ENCODE data around the gene NTNG1. TPM values are rescaled to one million over a fixed set of nuclear protein-coding genes. Genes with fewer than 3 reads are reported as not detected.

The NTNG1 gene
- total RNA-seq, 2 experiments from 2014 or later, result 1.6 to 1.9 TPM

DNA sequence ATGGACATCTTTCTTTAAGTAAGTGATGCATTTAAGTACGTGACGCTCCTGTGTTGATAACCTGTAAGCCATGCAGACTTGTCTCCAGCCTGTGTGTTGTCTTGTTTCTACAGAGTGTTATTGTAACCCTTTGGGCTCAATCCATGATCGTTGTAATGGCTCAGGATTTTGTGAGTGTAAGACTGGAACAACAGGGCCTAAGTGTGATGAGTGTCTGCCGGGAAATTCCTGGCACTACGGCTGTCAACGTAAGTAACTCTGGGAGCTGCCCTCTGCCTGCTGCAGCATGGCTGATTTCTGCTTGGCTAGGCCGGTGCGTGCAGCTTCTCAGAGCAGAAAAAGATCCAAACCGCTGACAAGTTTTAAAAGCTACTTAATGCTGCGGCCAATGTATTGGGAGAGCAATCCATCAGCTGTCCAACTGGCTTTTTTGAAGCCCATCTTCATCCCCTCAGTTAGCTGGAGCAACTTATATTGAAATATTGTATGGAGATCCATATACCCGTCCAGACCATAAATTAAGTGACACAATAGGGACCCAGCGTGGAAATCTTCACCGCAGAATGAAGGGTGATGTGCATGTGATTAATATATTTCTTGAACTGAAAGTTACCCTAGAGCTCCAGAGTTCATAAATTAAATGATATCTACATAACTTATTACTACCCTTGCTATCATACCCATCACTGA is 295.9 kb downstream of the NTNG1 start:
- DNase-seq, result no peak
- Mint-ChIP-seq H3K4me1 (no peaks in the 10 kb centered on the region), H3K27ac (no peak overlapping the region), H3K9me3 (no peaks in the 10 kb centered on the region), H3K4me3 (no peak overlapping the region), H3K27me3 (peaks cover 11% of the 10 kb centered on the region), H3K36me3 (no peaks in the 10 kb centered on the region)

- no peak overlapping the region for H3K4me3 Mint-ChIP-seq
- H3K27me3 Mint-ChIP-seq, result peaks cover 16% of the 10 kb centered on the region
- H3K4me1 Mint-ChIP-seq, result peaks cover 10% of the 10 kb centered on the region
- no peak overlapping the region for H3K27ac Mint-ChIP-seq
- H3K9me3 Mint-ChIP-seq, result no peaks in the 10 kb centered on the region
- no peak for DNase-seq
- no peaks in the 10 kb centered on the region for H3K36me3 Mint-ChIP-seq
Measured at GRCh38 chr1:107439567-107439966, 298.7 kb downstream of the NTNG1 start.

- Mint-ChIP-seq H3K4me3 (no peak overlapping the region), H3K27me3 (peaks cover 16% of the 10 kb centered on the region)
- DNase-seq, result peak; percentile 21
Measured at GRCh38 chr1:107442551-107442950, 301.7 kb downstream of the NTNG1 start.

DNA sequence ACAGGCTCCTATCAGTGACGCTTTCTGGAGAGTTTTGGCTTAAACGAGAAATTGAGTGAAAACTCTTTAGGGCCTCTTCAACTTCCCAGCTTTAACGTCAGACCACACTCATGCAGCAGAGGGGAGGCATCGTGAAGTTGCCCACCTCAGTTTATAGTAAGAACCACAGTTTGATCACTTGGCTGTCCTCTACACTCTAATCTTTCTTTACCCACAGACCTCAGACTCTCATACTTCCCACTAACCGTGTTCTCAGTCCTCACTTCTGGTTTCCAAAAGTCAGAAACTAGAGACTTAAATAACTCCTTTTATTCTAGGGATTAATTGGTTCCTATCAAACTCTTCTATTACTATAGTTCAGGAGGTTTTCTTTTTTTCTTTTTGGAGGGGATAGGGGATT is 302.2 kb downstream of the NTNG1 start:
- no peak overlapping the region for H3K4me3 Mint-ChIP-seq
- no peaks in the 10 kb centered on the region for H3K36me3 Mint-ChIP-seq
- DNase-seq, result no peak
- no peaks in the 10 kb centered on the region for H3K9me3 Mint-ChIP-seq
- no peak overlapping the region for H3K27ac Mint-ChIP-seq
- peaks cover 11% of the 10 kb centered on the region for H3K4me1 Mint-ChIP-seq
- peaks cover 16% of the 10 kb centered on the region for H3K27me3 Mint-ChIP-seq

More at GRCh38 chr1:107442551-107442950, 301.7 kb downstream of the NTNG1 start:
- Mint-ChIP-seq H3K36me3 (no peaks in the 10 kb centered on the region), H3K9me3 (no peaks in the 10 kb centered on the region), H3K4me1 (peaks cover 11% of the 10 kb centered on the region), H3K27ac (no peak overlapping the region)

DNA sequence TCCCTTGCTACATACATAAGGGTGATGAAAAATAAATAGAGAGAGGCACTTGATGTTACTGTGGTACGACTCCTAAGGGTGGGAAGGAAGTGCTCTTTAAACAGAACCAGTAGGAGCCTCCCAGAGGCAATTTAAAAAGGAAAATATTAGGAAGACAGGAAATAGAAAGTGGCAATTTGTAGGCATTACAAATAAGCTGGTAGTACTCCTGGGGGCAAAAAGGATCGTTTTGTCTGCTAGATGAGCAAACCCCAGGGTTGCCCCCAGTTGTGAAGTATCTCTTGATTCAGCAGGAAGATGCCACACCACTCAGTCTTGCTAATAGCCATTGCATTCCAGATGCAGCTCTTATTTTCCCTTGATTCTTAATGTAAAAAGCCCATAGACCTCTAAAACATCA is 303.0 kb downstream of the NTNG1 start:
- no peak for DNase-seq
- Mint-ChIP-seq H3K27me3 (peaks cover 16% of the 10 kb centered on the region), H3K9me3 (no peaks in the 10 kb centered on the region), H3K27ac (no peak overlapping the region), H3K4me3 (no peak overlapping the region), H3K36me3 (no peaks in the 10 kb centered on the region), H3K4me1 (peaks cover 11% of the 10 kb centered on the region)

GRCh38 chr1:107444302-107444701 is 303.5 kb downstream of the NTNG1 start:
- Mint-ChIP-seq H3K4me3 (no peak overlapping the region), H3K36me3 (no peaks in the 10 kb centered on the region), H3K9me3 (no peaks in the 10 kb centered on the region), H3K27ac (no peak overlapping the region), H3K27me3 (peaks cover 16% of the 10 kb centered on the region), H3K4me1 (peaks cover 11% of the 10 kb centered on the region)
- no peak for DNase-seq

- no peaks in the 10 kb centered on the region for H3K36me3 Mint-ChIP-seq
- H3K4me1 Mint-ChIP-seq, result peaks cover 6% of the 10 kb centered on the region
- peaks cover 7% of the 10 kb centered on the region for H3K27me3 Mint-ChIP-seq
- no peak overlapping the region for H3K4me3 Mint-ChIP-seq
- no peak overlapping the region for H3K27ac Mint-ChIP-seq
- H3K9me3 Mint-ChIP-seq, result peaks cover 2% of the 10 kb centered on the region
- no peak for DNase-seq
Measured at GRCh38 chr1:107449326-107449725, 308.5 kb downstream of the NTNG1 start.

DNA sequence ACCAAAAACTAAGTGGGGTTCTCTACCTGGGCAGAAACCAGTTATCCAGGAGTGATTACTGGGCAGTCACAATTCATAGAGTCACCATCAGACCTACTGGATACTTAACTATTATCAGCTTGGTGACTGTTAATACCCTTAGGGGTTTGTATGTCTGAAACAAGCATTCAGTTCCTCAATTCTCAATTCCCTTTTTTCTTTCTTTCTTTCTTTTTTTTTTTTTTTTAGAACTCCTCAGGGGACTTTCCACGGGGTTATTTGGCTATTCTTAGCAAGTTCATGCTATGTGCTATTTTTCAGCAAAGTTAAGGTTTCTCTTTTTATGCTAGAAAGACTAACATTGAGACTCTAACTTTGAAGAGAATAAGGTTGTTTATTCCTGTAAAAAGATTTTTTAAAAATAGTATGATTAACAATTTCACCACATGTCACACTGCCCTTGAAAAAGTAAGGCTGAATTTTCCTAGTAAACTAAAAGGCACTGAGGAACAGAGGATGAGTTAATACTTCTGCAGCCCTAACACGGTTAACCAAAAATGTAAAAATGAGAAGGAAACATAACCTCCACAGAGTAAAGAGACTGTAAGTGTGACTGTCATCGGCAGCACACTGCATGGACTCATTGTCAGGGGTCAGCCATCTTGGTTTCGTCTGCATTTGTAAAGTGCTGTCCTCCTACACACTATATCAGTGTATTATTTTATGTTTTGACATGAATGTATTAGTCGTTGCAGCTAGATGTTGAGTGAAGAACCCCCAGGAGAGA is 310.2 kb downstream of the NTNG1 start:
- Mint-ChIP-seq H3K4me1 (peaks cover 6% of the 10 kb centered on the region), H3K4me3 (no peak overlapping the region), H3K27me3 (peaks cover 10% of the 10 kb centered on the region), H3K9me3 (peaks cover 2% of the 10 kb centered on the region), H3K36me3 (no peaks in the 10 kb centered on the region), H3K27ac (peak overlapping the region; percentile 73)
- no peak for DNase-seq

DNA sequence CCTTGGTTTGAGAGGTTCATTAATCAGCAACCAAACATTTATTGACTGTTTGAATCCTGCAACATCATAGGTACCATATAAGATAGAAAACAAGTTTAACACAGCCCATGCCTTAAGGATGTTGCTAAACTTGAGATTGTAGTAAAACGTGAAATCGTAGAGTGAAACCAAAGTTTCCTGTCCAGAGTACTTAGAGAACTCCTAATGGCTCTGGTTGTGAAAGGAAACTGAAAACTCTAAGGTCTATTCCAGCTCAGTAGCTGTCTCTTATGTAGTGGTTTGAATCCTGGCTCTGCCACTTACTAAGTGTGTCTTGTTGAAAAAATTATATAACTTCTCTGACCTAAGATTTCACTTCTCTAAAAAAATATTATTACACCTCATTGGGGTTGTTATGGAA is 310.9 kb downstream of the NTNG1 start:
- peaks cover 4% of the 10 kb centered on the region for H3K4me1 Mint-ChIP-seq
- H3K9me3 Mint-ChIP-seq, result peaks cover 2% of the 10 kb centered on the region
- no peak overlapping the region for H3K4me3 Mint-ChIP-seq
- no peaks in the 10 kb centered on the region for H3K36me3 Mint-ChIP-seq
- peak overlapping the region; percentile 73 for H3K27ac Mint-ChIP-seq
- no peak for DNase-seq
- H3K27me3 Mint-ChIP-seq, result peaks cover 10% of the 10 kb centered on the region

DNA sequence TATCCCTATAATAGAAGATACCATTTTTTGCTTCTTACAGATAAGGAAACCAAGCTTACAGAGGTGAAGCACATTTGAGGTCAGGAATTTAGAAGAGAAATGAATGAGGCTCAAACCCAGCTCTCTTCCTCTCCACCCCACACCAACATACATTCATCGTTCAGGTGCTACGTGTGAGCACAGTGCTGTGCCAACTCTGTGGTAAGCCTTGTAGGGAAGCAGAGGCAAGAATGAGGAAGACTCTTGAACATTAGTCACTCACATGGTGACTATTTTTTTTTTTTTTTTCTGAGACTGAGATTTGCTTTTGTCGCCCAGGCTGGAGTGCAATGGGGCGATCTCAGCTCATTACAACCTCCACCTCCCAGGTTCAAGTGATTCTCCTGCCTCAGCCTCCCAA is 314.0 kb downstream of the NTNG1 start:
- Mint-ChIP-seq H3K4me3 (no peak overlapping the region), H3K9me3 (peaks cover 2% of the 10 kb centered on the region), H3K27me3 (peaks cover 10% of the 10 kb centered on the region), H3K27ac (no peak overlapping the region), H3K36me3 (no peaks in the 10 kb centered on the region), H3K4me1 (peaks cover 4% of the 10 kb centered on the region)
- no peak for DNase-seq

- Mint-ChIP-seq H3K36me3 (no peaks in the 10 kb centered on the region), H3K9me3 (no peaks in the 10 kb centered on the region), H3K27ac (no peak overlapping the region), H3K27me3 (peaks cover 7% of the 10 kb centered on the region), H3K4me3 (no peak overlapping the region), H3K4me1 (no peaks in the 10 kb centered on the region)
- DNase-seq, result no peak
Measured at GRCh38 chr1:107457989-107458388, 317.1 kb downstream of the NTNG1 start.

DNA sequence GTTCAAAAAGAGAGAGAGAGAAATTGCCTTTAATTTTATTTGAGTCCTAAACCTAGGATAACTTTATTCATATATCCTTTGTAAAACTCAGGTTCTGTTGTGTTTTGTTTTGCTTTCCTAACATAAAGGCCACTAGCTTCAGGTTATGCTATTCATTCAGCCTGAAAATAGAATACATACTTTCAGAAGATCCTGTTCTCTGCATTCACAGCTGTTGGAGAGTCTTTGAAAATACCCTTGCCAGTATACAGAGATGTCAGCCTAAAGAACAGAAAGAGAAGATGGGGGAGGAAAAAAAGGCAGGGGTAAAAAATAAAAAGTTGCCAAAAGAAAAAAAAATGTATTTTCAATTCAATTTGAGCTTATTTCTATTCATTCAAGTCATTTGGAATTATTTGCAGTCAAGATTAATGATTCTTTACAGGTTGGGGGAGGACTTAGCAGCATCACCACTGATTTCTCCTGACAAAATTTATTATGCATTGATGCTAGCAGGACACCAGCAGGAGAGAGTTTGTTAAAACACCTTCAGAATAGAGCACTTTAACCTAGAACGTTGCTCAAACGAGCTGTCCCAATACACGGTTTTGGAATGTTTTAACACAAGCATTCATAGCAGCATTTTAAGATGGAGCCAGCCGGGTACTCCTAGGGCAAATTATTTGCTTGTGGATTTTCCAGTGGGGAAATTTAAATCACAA is 318.5 kb downstream of the NTNG1 start:
- no peak for DNase-seq
- no peaks in the 10 kb centered on the region for H3K9me3 Mint-ChIP-seq
- peaks cover 3% of the 10 kb centered on the region for H3K27me3 Mint-ChIP-seq
- H3K27ac Mint-ChIP-seq, result no peak overlapping the region
- no peaks in the 10 kb centered on the region for H3K36me3 Mint-ChIP-seq
- H3K4me1 Mint-ChIP-seq, result no peaks in the 10 kb centered on the region
- H3K4me3 Mint-ChIP-seq, result no peak overlapping the region

DNA sequence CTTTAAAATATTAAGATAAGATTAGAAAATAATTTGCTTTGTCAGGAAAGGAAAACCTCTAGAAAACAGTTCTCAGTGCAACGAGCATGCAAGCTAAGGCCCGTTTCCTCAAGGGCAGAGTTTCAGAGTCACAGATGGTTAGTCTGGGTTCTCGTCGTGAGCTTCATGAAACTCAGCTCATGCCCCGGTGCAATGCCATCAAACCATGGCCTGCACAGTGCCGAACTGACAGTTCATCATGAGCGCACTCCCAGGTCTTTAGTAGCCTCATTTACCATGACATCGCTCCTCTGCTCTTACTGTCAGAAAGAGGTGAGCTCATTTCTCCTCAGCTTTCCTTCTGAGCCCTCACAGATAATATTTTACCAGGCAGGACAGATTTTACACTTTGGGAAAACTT is 319.2 kb downstream of the NTNG1 start:
- no peaks in the 10 kb centered on the region for H3K9me3 Mint-ChIP-seq
- DNase-seq, result no peak
- no peaks in the 10 kb centered on the region for H3K4me1 Mint-ChIP-seq
- H3K27ac Mint-ChIP-seq, result no peak overlapping the region
- H3K27me3 Mint-ChIP-seq, result no peaks in the 10 kb centered on the region
- H3K36me3 Mint-ChIP-seq, result no peaks in the 10 kb centered on the region
- H3K4me3 Mint-ChIP-seq, result no peak overlapping the region

DNA sequence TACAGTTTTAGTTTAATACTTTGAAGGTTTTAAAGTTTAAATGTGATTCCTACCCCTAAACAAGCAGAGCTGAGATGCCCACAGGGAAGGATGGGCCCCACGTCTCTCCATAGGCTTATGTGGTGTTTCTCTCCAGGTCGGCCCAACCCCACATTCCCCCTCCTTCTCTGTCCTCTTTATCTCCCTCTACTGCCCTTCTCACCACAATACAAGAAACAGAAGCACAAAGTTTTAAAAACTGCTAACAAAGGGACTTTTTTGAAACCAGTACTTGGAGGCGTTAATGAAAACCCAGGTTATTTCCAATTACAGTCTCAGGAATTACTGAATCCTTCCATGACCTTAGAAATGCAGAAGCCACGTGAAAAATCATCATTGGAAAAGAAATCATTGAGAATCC is 324.0 kb downstream of the NTNG1 start:
- Mint-ChIP-seq H3K9me3 (no peaks in the 10 kb centered on the region), H3K27ac (no peak overlapping the region), H3K4me3 (no peak overlapping the region), H3K4me1 (no peaks in the 10 kb centered on the region), H3K27me3 (peaks cover 8% of the 10 kb centered on the region), H3K36me3 (no peaks in the 10 kb centered on the region)
- no peak for DNase-seq

GRCh38 chr1:107467286-107467685 is 326.4 kb downstream of the NTNG1 start:
- Mint-ChIP-seq H3K27ac (no peak overlapping the region), H3K4me3 (no peak overlapping the region), H3K27me3 (peaks cover 13% of the 10 kb centered on the region), H3K9me3 (no peaks in the 10 kb centered on the region), H3K4me1 (no peaks in the 10 kb centered on the region), H3K36me3 (no peaks in the 10 kb centered on the region)
- no peak for DNase-seq

Data from activated naive CD8-positive, alpha-beta T cell treated with anti-CD3 and anti-CD28 coated beads for 36 hours (primary cell).